CD4-positive, alpha-beta T cell (primary cell): ENCODE data around the gene FSIP2. TPM values are rescaled to one million over a fixed set of nuclear protein-coding genes. Genes with fewer than 3 reads are reported as not detected.

Experiments used
- ATAC-seq: fragments of 200-7000 bp; cut with Tn5 transposase; one replicate; pipeline ENCODE4 v1.10.0; 2022; ENCODE audit warnings: mild to moderate bottlenecking; ENCODE audit not compliant: poor library complexity
- CTCF ChIA-PET: fragments of 350-600 bp; sonication (Branson Sonifier 250); formaldehyde crosslinking; loops from one replicate; lab custom pipeline; 2021; ENCODE audit warnings: antibody characterized with exemption, inconsistent platforms; lab: Charles Lee
- POLR2A ChIA-PET: fragments of 350-600 bp; sonication (Branson Sonifier 250); formaldehyde crosslinking; loops from one replicate; lab custom pipeline; 2021; ENCODE audit warnings: antibody characterized with exemption, inconsistent platforms; lab: Charles Lee
- DNase-seq, 14 experiments: peaks; one replicate each; pipeline ENCODE4 v3.0.0-alpha.2; 2013 to 2020; ENCODE audit warnings: mixed read lengths in 2 of 14
- H3K27ac ChIP-seq, 2 donors: one replicate each; pipeline versions ENCODE4 v1.5.1 to v1.7.0; 2013; ENCODE audit warnings: low read length in 2 of 2, low read depth in 1 of 2, mild to moderate bottlenecking in 1 of 2
- H3K27me3 ChIP-seq, 2 experiments: 1 replicate in 1 of 2; 2 replicates in 1 of 2; pipeline versions ENCODE4 v1.6.1 to v1.7.0; 2013; ENCODE audit warnings: low read length in 2 of 2, control low read depth in 1 of 2, mild to moderate bottlenecking in 1 of 2, moderate library complexity in 1 of 2; ENCODE audit not compliant: insufficient read depth in 2 of 2, control insufficient read depth in 1 of 2
- H3K36me3 ChIP-seq: one replicate; pipeline ENCODE4 v1.6.1; 2013; ENCODE audit warnings: low read length, control low read depth; ENCODE audit not compliant: insufficient read depth
- H3K4me1 ChIP-seq: one replicate; pipeline ENCODE4 v1.6.1; 2013; ENCODE audit warnings: low read length, control low read depth; ENCODE audit not compliant: insufficient read depth
- H3K4me3 ChIP-seq: one replicate; pipeline ENCODE4 v1.5.1; 2013; ENCODE audit warnings: mild to moderate bottlenecking, low read length, moderate library complexity
- H3K9me3 ChIP-seq, 2 experiments: 1 replicate in 1 of 2; 2 replicates in 1 of 2; pipeline versions ENCODE4 v1.6.1 to v1.7.0; 2013; ENCODE audit warnings: low read length in 2 of 2, mild to moderate bottlenecking in 2 of 2, control low read depth in 1 of 2, moderate library complexity in 1 of 2; ENCODE audit not compliant: control insufficient read depth in 1 of 2, insufficient read depth in 1 of 2
- H3K27ac Mint-ChIP-seq: one replicate; pipeline ENCODE4 v1.8.0; 2020; ENCODE audit warnings: mixed read lengths
- H3K27me3 Mint-ChIP-seq: one replicate; pipeline ENCODE4 v1.8.0; 2021; ENCODE audit warnings: mixed read lengths
- H3K36me3 Mint-ChIP-seq: one replicate; pipeline ENCODE4 v1.8.0; 2021; ENCODE audit warnings: low read depth, mixed read lengths
- H3K4me1 Mint-ChIP-seq: one replicate; pipeline ENCODE4 v1.8.0; 2021; ENCODE audit warnings: low read depth, mixed read lengths
- H3K4me3 Mint-ChIP-seq: one replicate; pipeline ENCODE4 v1.8.0; 2020; ENCODE audit warnings: mild to moderate bottlenecking, mixed read lengths
- H3K9me3 Mint-ChIP-seq: one replicate; pipeline ENCODE4 v1.8.0; 2020; ENCODE audit warnings: mixed read lengths
- CTCF ChIP-seq: fragments of 200-600 bp; IDR thresholded peaks from one replicate; pipeline ENCODE4 v1.8.0; 2022; ENCODE audit warnings: antibody characterized with exemption, mild to moderate bottlenecking
- intact Hi-C, 2 experiments: fragments of 100-400 bp; cut with DNase I in 1 of 2; cut with micrococcal nuclease in 1 of 2; formaldehyde crosslinking; loops; one replicate each; pipeline versions ENCODE4 v1.15.1 to v1.9.0; 2023 to 2025; cut with DNase I, micrococcal nuclease
- total RNA-seq, 174 experiments: library from RNA in 2 of 174; stranded (reverse) in 2 of 174; gene quantifications; one replicate each; pipeline ENCODE4 v1.2.3 and lab custom pipeline; 2021 to 2026

FSIP2 gene
- total RNA-seq, 2 experiments from 2014 or later: 0.39 to 0.96 TPM

- H3K27me3 Mint-ChIP-seq: no peaks in the 10 kb centered on the region
- H3K4me1 ChIP-seq: no peaks in the 10 kb centered on the region
- H3K4me3 ChIP-seq: no peak overlapping the region
- TF ChIP-seq CTCF: no peak
- ChIA-PET POLR2A (no interaction called here), CTCF (no interaction called here)
- ATAC-seq (no peak), DNase-seq (no peak)
- no peak overlapping the region for H3K27ac ChIP-seq
- H3K9me3 Mint-ChIP-seq: peaks cover 26% of the 10 kb centered on the region
- H3K9me3 ChIP-seq: peaks cover 25 to 47% of the 10 kb centered on the region in 2 experiments
- intact Hi-C loops: no loop called here
- peaks cover 6% of the 10 kb centered on the region for H3K36me3 Mint-ChIP-seq
- no peaks in the 10 kb centered on the region for H3K36me3 ChIP-seq
- H3K4me1 Mint-ChIP-seq: no peaks in the 10 kb centered on the region
- H3K27ac Mint-ChIP-seq: no peak overlapping the region
- H3K27me3 ChIP-seq: no peaks in the 10 kb centered on the region
- no peak overlapping the region for H3K4me3 Mint-ChIP-seq
These were observed 32.8 kb downstream of the FSIP2 start for GRCh38 chr2:185771396-185771795.

GRCh38 chr2:185780890-185781289 is 42.3 kb downstream of the FSIP2 start:
- no peaks in the 10 kb centered on the region for H3K27me3 Mint-ChIP-seq
- no peak overlapping the region for H3K27ac Mint-ChIP-seq
- H3K9me3 Mint-ChIP-seq: peaks cover 2% of the 10 kb centered on the region

GRCh38 chr2:185782223-185782769 is 43.7 kb downstream of the FSIP2 start:
- Histone ChIP-seq H3K27me3 (no peaks in the 10 kb centered on the region), H3K9me3 (peaks cover 0 to 3% of the 10 kb centered on the region in 2 experiments), H3K4me1 (no peaks in the 10 kb centered on the region), H3K27ac (no peak overlapping the region), H3K4me3 (no peak overlapping the region), H3K36me3 (no peaks in the 10 kb centered on the region)
- no peak overlapping the region for H3K27ac Mint-ChIP-seq
- no peaks in the 10 kb centered on the region for H3K4me1 Mint-ChIP-seq
- no peaks in the 10 kb centered on the region for H3K36me3 Mint-ChIP-seq
- DNase-seq: no peak
- H3K4me3 Mint-ChIP-seq: no peak overlapping the region
- intact Hi-C loops: no loop called here
- TF ChIP-seq CTCF: no peak
- no peaks in the 10 kb centered on the region for H3K27me3 Mint-ChIP-seq
- ChIA-PET CTCF (no interaction called here), POLR2A (no interaction called here)
- no peak for ATAC-seq
- peaks cover 2% of the 10 kb centered on the region for H3K9me3 Mint-ChIP-seq

More at GRCh38 chr2:185780890-185781289, 42.3 kb downstream of the FSIP2 start:
- peaks cover 0 to 10% of the 10 kb centered on the region in 2 experiments for H3K9me3 ChIP-seq
- TF ChIP-seq CTCF: no peak
- no peaks in the 10 kb centered on the region for H3K4me1 ChIP-seq
- no peak overlapping the region for H3K4me3 ChIP-seq
- no peaks in the 10 kb centered on the region for H3K4me1 Mint-ChIP-seq
- DNase-seq: no peak
- ChIA-PET POLR2A (no interaction called here), CTCF (no interaction called here)
- no peaks in the 10 kb centered on the region for H3K36me3 ChIP-seq
- H3K4me3 Mint-ChIP-seq: no peak overlapping the region
- H3K27ac ChIP-seq: no peak overlapping the region
- ATAC-seq: no peak
- no peaks in the 10 kb centered on the region for H3K27me3 ChIP-seq
- intact Hi-C loops: no loop called here
- no peaks in the 10 kb centered on the region for H3K36me3 Mint-ChIP-seq
